ENCODE results near the gene SV2C. TPM values are rescaled to one million over a fixed set of nuclear protein-coding genes. Genes with fewer than 3 reads are reported as not detected.

The SV2C gene
- total and polyA plus RNA-seq, 4 donors, result 0.01 to 0.40 (median 0.37) TPM; not detected in 1

GRCh38 chr5:76114179-76114851 is 31.1 kb downstream of the SV2C start:
- peaks cover 0 to 11% (median 0%) of the 10 kb centered on the region in 5 donors for H3K4me1 ChIP-seq (ENCODE audit: control insufficient read depth in 5 of 5, insufficient read depth in 5 of 5, low read length in 5 of 5)
- 18 to 28% methylated on average over 5 of the region's 5 CpGs for WGBS, 2 donors
- H3K27ac ChIP-seq (ENCODE audit: low read depth in 1 of 2, low read length in 1 of 2), result peak overlapping the region in 1 of 2 donors; percentile 18
- DNase-seq (peak in 2 of 3 donors; percentile 4 to 27), ATAC-seq (ENCODE audit: insufficient read depth, low FRiP score) (no peak)
- H3K4me3 ChIP-seq, result no peak overlapping the region
- H3K9me3 ChIP-seq (ENCODE audit: control insufficient read depth in 4 of 4, insufficient read depth in 3 of 4, low read length in 3 of 4), result no peaks in the 10 kb centered on the region
- no peak overlapping the region for H3K9ac ChIP-seq (ENCODE audit: insufficient read depth in 1 of 2, low read length in 2 of 2)
- H3K27me3 ChIP-seq (ENCODE audit: control insufficient read depth in 3 of 3, insufficient read depth in 3 of 3, low read length in 2 of 3), result no peaks in the 10 kb centered on the region
- H3K36me3 ChIP-seq (ENCODE audit: control insufficient read depth in 4 of 4, insufficient read depth in 4 of 4, low read length in 4 of 4), result no peaks in the 10 kb centered on the region
- TF ChIP-seq CTCF (IDR thresholded peaks at IDR 0.05; ENCODE audit: control extremely low read depth, extremely low read depth), result no peak

- ATAC-seq (ENCODE audit: insufficient read depth, low FRiP score), result no peak
- H3K4me1 ChIP-seq (ENCODE audit: control insufficient read depth in 5 of 5, insufficient read depth in 5 of 5, low read length in 5 of 5), result no peaks in the 10 kb centered on the region
- no peak overlapping the region for H3K4me3 ChIP-seq
- H3K36me3 ChIP-seq (ENCODE audit: control insufficient read depth in 4 of 4, insufficient read depth in 4 of 4, low read length in 4 of 4), result no peaks in the 10 kb centered on the region
- DNase-seq, result no peak
- TF ChIP-seq CTCF (IDR thresholded peaks at IDR 0.05; ENCODE audit: control extremely low read depth, extremely low read depth), result no peak
- no peak overlapping the region for H3K9ac ChIP-seq (ENCODE audit: insufficient read depth in 1 of 2, low read length in 2 of 2)
- no peaks in the 10 kb centered on the region for H3K9me3 ChIP-seq (ENCODE audit: control insufficient read depth in 4 of 4, insufficient read depth in 3 of 4, low read length in 3 of 4)
- H3K27me3 ChIP-seq (ENCODE audit: control insufficient read depth in 3 of 3, insufficient read depth in 3 of 3, low read length in 2 of 3), result no peaks in the 10 kb centered on the region
- H3K27ac ChIP-seq (ENCODE audit: low read depth in 1 of 2, low read length in 1 of 2), result no peak overlapping the region
These were observed 42.2 kb downstream of the SV2C start for GRCh38 chr5:76125346-76125745.

- no peaks in the 10 kb centered on the region for H3K27me3 ChIP-seq (ENCODE audit: control insufficient read depth in 3 of 3, insufficient read depth in 3 of 3, low read length in 2 of 3)
- H3K4me1 ChIP-seq (ENCODE audit: control insufficient read depth in 5 of 5, insufficient read depth in 5 of 5, low read length in 5 of 5), result no peaks in the 10 kb centered on the region
- H3K27ac ChIP-seq (ENCODE audit: low read depth in 1 of 2, low read length in 1 of 2), result no peak overlapping the region
- H3K9ac ChIP-seq (ENCODE audit: insufficient read depth in 1 of 2, low read length in 2 of 2), result no peak overlapping the region
- DNase-seq, result no peak
- TF ChIP-seq CTCF (IDR thresholded peaks at IDR 0.05; ENCODE audit: control extremely low read depth, extremely low read depth), result no peak
- no peak overlapping the region for H3K4me3 ChIP-seq
- 76 to 86% methylated on average over 3 of the region's 3 CpGs for WGBS, 2 donors
- no peaks in the 10 kb centered on the region for H3K9me3 ChIP-seq (ENCODE audit: control insufficient read depth in 4 of 4, insufficient read depth in 3 of 4, low read length in 3 of 4)
- no peak for ATAC-seq (ENCODE audit: insufficient read depth, low FRiP score)
- H3K36me3 ChIP-seq (ENCODE audit: control insufficient read depth in 4 of 4, insufficient read depth in 4 of 4, low read length in 4 of 4), result no peaks in the 10 kb centered on the region
These were observed 42.7 kb downstream of the SV2C start for GRCh38 chr5:76125888-76126287.

- Histone ChIP-seq H3K4me1 (ENCODE audit: control insufficient read depth in 5 of 5, insufficient read depth in 5 of 5, low read length in 5 of 5) (no peaks in the 10 kb centered on the region), H3K36me3 (ENCODE audit: control insufficient read depth in 4 of 4, insufficient read depth in 4 of 4, low read length in 4 of 4) (no peaks in the 10 kb centered on the region), H3K9me3 (ENCODE audit: control insufficient read depth in 4 of 4, insufficient read depth in 3 of 4, low read length in 3 of 4) (no peaks in the 10 kb centered on the region), H3K9ac (ENCODE audit: insufficient read depth in 1 of 2, low read length in 2 of 2) (no peak overlapping the region), H3K4me3 (no peak overlapping the region), H3K27ac (ENCODE audit: low read depth in 1 of 2, low read length in 1 of 2) (no peak overlapping the region), H3K27me3 (ENCODE audit: control insufficient read depth in 3 of 3, insufficient read depth in 3 of 3, low read length in 2 of 3) (peaks cover 0 to 2% (median 0%) of the 10 kb centered on the region in 3 donors)
- no peak for DNase-seq
- 56 to 79% methylated on average over 1 of the region's 1 CpG for WGBS, 2 donors
- no peak for TF ChIP-seq CTCF (IDR thresholded peaks at IDR 0.05; ENCODE audit: control extremely low read depth, extremely low read depth)
- no peak for ATAC-seq (ENCODE audit: insufficient read depth, low FRiP score)
These were observed 50.8 kb downstream of the SV2C start for GRCh38 chr5:76134003-76134402.
